SK-N-SH (cell line): Measurements from ENCODE around the gene CCNJL.

Source experiments
- CTCF ChIP-seq: fragments of 200-600 bp; sonication (generic); IDR thresholded peaks from 2 replicates; pipeline ENCODE4 v1.6.1; 2017; ENCODE audit warnings: antibody characterized with exemption, mild to moderate bottlenecking, moderate library complexity
- RAD21 ChIP-seq: IDR thresholded peaks from 2 replicates; pipeline ENCODE4 v1.6.1; 2012; ENCODE audit warnings: mild to moderate bottlenecking, low read length
- TAF1 ChIP-seq: IDR thresholded peaks from 2 replicates; pipeline ENCODE4 v1.6.1; 2012; ENCODE audit warnings: low read depth, mild to moderate bottlenecking, low read length, moderate library complexity, borderline replicate concordance
- TCF12 ChIP-seq: IDR thresholded peaks from 2 replicates; pipeline ENCODE4 v1.4.0; 2012
- USF1 ChIP-seq: IDR thresholded peaks from 2 replicates; pipeline ENCODE4 v1.4.0; 2012; ENCODE audit warnings: low read depth, borderline replicate concordance

- TF ChIP-seq TAF1 (no peak), CTCF (no peak), TCF12 (no peak), USF1 (no peak), RAD21 (no peak)
These were observed 6.0 kb upstream of the CCNJL start for GRCh38 chr5:160318409-160318808.
